Measurements from ENCODE around the gene C14orf119. TPM values are rescaled to one million over a fixed set of nuclear protein-coding genes. Genes with fewer than 3 reads are reported as not detected.

C14orf119 gene
- total and polyA plus RNA-seq, 3 donors from 2014 or later = 17.7 to 60.8 (median 26.9) TPM

DNA sequence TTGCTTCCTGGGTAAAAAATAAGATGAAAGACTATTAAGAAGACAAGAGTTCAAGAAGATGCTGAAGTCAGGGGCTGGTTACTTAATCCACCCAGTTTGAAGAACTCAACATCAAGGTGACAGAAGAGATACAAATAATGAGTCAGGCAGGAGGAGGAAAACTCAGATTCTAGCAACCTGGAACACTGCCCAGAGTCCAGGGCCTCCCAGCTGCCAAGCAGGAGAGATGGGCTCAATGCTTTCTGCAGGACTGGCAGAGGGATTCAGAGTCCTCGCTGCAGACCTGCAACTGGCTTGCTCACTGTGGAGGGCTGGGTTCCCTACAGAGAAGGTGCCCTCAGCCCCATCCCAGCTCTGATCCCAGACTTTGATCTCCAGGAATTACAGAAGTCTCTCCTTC lies 52.4 kb downstream of the C14orf119 start:
- no peak overlapping the region for H3K4me3 ChIP-seq
- WGBS, 2 donors = 64 to 88% methylated on average over 1 of the region's 1 CpG
- no peak for TF ChIP-seq POLR2A (IDR thresholded peaks at IDR 0.05)
- TF ChIP-seq, protein P1, sequence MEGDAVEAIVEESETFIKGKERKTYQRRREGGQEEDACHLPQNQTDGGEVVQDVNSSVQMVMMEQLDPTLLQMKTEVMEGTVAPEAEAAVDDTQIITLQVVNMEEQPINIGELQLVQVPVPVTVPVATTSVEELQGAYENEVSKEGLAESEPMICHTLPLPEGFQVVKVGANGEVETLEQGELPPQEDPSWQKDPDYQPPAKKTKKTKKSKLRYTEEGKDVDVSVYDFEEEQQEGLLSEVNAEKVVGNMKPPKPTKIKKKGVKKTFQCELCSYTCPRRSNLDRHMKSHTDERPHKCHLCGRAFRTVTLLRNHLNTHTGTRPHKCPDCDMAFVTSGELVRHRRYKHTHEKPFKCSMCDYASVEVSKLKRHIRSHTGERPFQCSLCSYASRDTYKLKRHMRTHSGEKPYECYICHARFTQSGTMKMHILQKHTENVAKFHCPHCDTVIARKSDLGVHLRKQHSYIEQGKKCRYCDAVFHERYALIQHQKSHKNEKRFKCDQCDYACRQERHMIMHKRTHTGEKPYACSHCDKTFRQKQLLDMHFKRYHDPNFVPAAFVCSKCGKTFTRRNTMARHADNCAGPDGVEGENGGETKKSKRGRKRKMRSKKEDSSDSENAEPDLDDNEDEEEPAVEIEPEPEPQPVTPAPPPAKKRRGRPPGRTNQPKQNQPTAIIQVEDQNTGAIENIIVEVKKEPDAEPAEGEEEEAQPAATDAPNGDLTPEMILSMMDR (IDR thresholded peaks at IDR 0.05) = no peak
- H3K27me3 ChIP-seq = no peaks in the 10 kb centered on the region
- no peaks in the 10 kb centered on the region for H3K36me3 ChIP-seq (ENCODE audit: low read depth, missing control alignments)
- intact Hi-C loops (cut with DNase I; ENCODE audit: low total_unique reads) = no loop called here
- peaks cover 39% of the 10 kb centered on the region for H3K4me1 ChIP-seq
- H3K27ac ChIP-seq = no peak overlapping the region
- DNase-seq = peak; percentile 80
- H3K9me3 ChIP-seq = no peaks in the 10 kb centered on the region

DNA sequence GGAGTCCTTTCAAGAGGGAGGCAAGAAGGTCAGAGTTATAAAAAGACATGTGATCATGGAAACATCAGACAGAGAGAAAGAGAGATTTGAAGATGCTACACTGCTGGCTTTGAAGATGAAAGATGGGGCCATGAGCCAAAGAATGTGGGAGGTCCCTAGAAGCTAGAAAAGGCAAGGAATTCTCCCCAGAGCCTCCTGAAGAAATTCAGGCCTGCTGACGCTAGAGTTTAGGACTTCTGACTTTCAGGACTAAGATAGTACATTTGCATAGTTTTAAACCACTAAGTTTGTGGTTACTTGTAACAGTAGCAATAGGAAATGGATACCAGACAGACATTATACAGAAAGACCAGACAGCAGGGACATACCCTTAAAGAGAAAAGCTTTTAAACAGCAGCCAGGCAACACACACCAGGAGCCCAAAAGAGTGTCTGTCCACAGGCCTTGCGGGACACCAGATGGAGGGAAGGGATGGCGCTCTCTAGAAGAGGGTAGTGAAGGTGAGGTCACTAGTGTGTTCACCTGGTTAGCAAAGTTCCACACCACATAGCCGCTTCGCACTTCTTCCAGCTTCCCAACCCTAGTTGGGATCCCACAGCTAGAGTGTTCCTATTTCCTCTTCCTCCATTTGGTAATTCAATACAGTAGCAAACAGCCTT lies 53.4 kb downstream of the C14orf119 start:
- H3K36me3 ChIP-seq (ENCODE audit: low read depth, missing control alignments) = no peaks in the 10 kb centered on the region
- no peak overlapping the region for H3K4me3 ChIP-seq
- intact Hi-C loops (cut with DNase I; ENCODE audit: low total_unique reads) = no loop called here
- no peak for TF ChIP-seq POLR2A (IDR thresholded peaks at IDR 0.05)
- TF ChIP-seq, protein P1 (IDR thresholded peaks at IDR 0.05) = no peak
- WGBS, 2 donors = 84 to 86% methylated on average over 5 of the region's 5 CpGs
- DNase-seq = no peak
- H3K9me3 ChIP-seq = no peaks in the 10 kb centered on the region
- peaks cover 49% of the 10 kb centered on the region for H3K4me1 ChIP-seq
- no peaks in the 10 kb centered on the region for H3K27me3 ChIP-seq
- peak overlapping the region in 1 of 2 donors; percentile 29 for H3K27ac ChIP-seq

DNA sequence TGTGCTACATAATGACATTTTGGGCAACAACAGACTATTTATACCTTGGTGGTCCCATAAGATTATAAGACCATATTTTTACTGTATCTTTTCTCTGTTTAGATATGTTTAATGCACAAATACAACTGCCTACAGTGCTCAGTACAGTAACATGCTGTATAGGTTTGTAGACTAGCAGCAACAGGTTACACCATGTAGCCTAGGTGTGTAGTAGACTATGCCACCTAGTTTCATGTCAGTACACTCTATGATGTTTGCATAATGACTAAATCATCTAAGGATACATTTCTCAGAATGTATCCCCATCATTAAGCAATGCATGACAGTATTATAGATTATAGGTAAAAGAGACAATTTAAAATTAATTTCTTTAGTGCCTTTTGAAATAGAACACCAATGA lies 54.4 kb downstream of the C14orf119 start:
- TF ChIP-seq, protein P1 (IDR thresholded peaks at IDR 0.05) = no peak
- TF ChIP-seq POLR2A (IDR thresholded peaks at IDR 0.05) = no peak
- Histone ChIP-seq H3K27ac (no peak overlapping the region), H3K4me3 (no peak overlapping the region), H3K9me3 (no peaks in the 10 kb centered on the region), H3K36me3 (ENCODE audit: low read depth, missing control alignments) (no peaks in the 10 kb centered on the region), H3K27me3 (no peaks in the 10 kb centered on the region), H3K4me1 (peaks cover 56% of the 10 kb centered on the region)
- no peak for DNase-seq
- intact Hi-C loops (cut with DNase I; ENCODE audit: low total_unique reads) = no loop called here

Other genes starting within 250 kb of the C14orf119 start
- 10 to 100 TPM; 41.3 to 67.7 TPM for gene LRP10, start 223.8 kb upstream of the C14orf119 start, total RNA-seq
- 58.2 TPM for gene LRP10, start 223.8 kb upstream of the C14orf119 start, polyA plus RNA-seq (ENCODE audit: insufficient read depth, low read depth, low replicate concordance)
- 1 to 10 TPM; 2.9 to 4.8 TPM for gene REM2, start 212.3 kb upstream of the C14orf119 start, total RNA-seq
- 2.4 TPM for gene REM2, start 212.3 kb upstream of the C14orf119 start, polyA plus RNA-seq (ENCODE audit: insufficient read depth, low read depth, low replicate concordance)
- 100 to 1,000 TPM in 1 of 2 donors, 10 to 100 TPM in 1; 93.3 to 115 TPM for gene RBM23, start 176.4 kb upstream of the C14orf119 start, total RNA-seq
- gene RBM23, start 176.4 kb upstream of the C14orf119 start, polyA plus RNA-seq (ENCODE audit: insufficient read depth, low read depth, low replicate concordance) = 73.7 TPM
- gene PRMT5, start 166.1 kb upstream of the C14orf119 start, total RNA-seq = 10 to 100 TPM; 62.4 to 76.8 TPM
- 73.9 TPM for gene PRMT5, start 166.1 kb upstream of the C14orf119 start, polyA plus RNA-seq (ENCODE audit: insufficient read depth, low read depth, low replicate concordance)
- 10 to 100 TPM; 26.4 to 30.5 TPM for gene HAUS4, start 138.4 kb upstream of the C14orf119 start, total RNA-seq
- gene HAUS4, start 138.4 kb upstream of the C14orf119 start, polyA plus RNA-seq (ENCODE audit: insufficient read depth, low read depth, low replicate concordance) = 22.4 TPM
- 10 to 100 TPM; 11.3 to 11.9 TPM for gene AJUBA, start 113.0 kb upstream of the C14orf119 start, total RNA-seq
- gene AJUBA, start 113.0 kb upstream of the C14orf119 start, polyA plus RNA-seq (ENCODE audit: insufficient read depth, low read depth, low replicate concordance) = 12.8 TPM
- 10 to 100 TPM; 12.5 to 17.5 TPM for gene C14orf93, start 85.4 kb upstream of the C14orf119 start, total RNA-seq
- 4.5 TPM for gene C14orf93, start 85.4 kb upstream of the C14orf119 start, polyA plus RNA-seq (ENCODE audit: insufficient read depth, low read depth, low replicate concordance)
- 100 to 1,000 TPM in 1 of 2 donors, 10 to 100 TPM in 1; 97.2 to 123 TPM for gene PSMB5, start 60.6 kb upstream of the C14orf119 start, total RNA-seq
- 145 TPM for gene PSMB5, start 60.6 kb upstream of the C14orf119 start, polyA plus RNA-seq (ENCODE audit: insufficient read depth, low read depth, low replicate concordance)
- gene PSMB11, start 53.3 kb upstream of the C14orf119 start, total RNA-seq = under 1 TPM; 0.12 to 0.31 TPM
- 0.20 TPM for gene PSMB11, start 53.3 kb upstream of the C14orf119 start, polyA plus RNA-seq (ENCODE audit: insufficient read depth, low read depth, low replicate concordance)
- gene CDH24, start 38.0 kb upstream of the C14orf119 start, total RNA-seq = 10 to 100 TPM; 10.2 TPM
- gene CDH24, start 38.0 kb upstream of the C14orf119 start, polyA plus RNA-seq (ENCODE audit: insufficient read depth, low read depth, low replicate concordance) = 3.9 TPM
- gene ACIN1, start 369 bp upstream of the C14orf119 start, total RNA-seq = 100 to 1,000 TPM; 209 to 216 TPM
- 151 TPM for gene ACIN1, start 369 bp upstream of the C14orf119 start, polyA plus RNA-seq (ENCODE audit: insufficient read depth, low read depth, low replicate concordance)
- not detected for gene CIROP, start 9.5 kb downstream of the C14orf119 start, total RNA-seq
- not detected for gene CIROP, start 9.5 kb downstream of the C14orf119 start, polyA plus RNA-seq (ENCODE audit: insufficient read depth, low read depth, low replicate concordance)
- under 1 TPM; 0.19 to 0.24 TPM for gene CEBPE, start 23.8 kb downstream of the C14orf119 start, total RNA-seq
- gene CEBPE, start 23.8 kb downstream of the C14orf119 start, polyA plus RNA-seq (ENCODE audit: insufficient read depth, low read depth, low replicate concordance) = not detected
- gene SLC7A8, start 88.2 kb downstream of the C14orf119 start, total RNA-seq = 10 to 100 TPM; 78.2 to 94.2 TPM
- gene SLC7A8, start 88.2 kb downstream of the C14orf119 start, polyA plus RNA-seq (ENCODE audit: insufficient read depth, low read depth, low replicate concordance) = 73.5 TPM
- 10 to 100 TPM in 1 of 2 donors, 1 to 10 TPM in 1; 5.4 to 23.2 TPM for gene RNF212B, start 142.4 kb downstream of the C14orf119 start, total RNA-seq
- 18.3 TPM for gene RNF212B, start 142.4 kb downstream of the C14orf119 start, polyA plus RNA-seq (ENCODE audit: insufficient read depth, low read depth, low replicate concordance)
- 10 to 100 TPM; 31.7 to 37.7 TPM for gene HOMEZ, start 190.6 kb downstream of the C14orf119 start, total RNA-seq
- 71.6 TPM for gene HOMEZ, start 190.6 kb downstream of the C14orf119 start, polyA plus RNA-seq (ENCODE audit: insufficient read depth, low read depth, low replicate concordance)
- gene PPP1R3E, start 207.4 kb downstream of the C14orf119 start, total RNA-seq = 10 to 100 TPM; 30.4 to 43.5 TPM
- gene PPP1R3E, start 207.4 kb downstream of the C14orf119 start, polyA plus RNA-seq (ENCODE audit: insufficient read depth, low read depth, low replicate concordance) = 39.2 TPM
- 10 to 100 TPM; 78.0 to 85.1 TPM for gene BCL2L2, start 211.3 kb downstream of the C14orf119 start, total RNA-seq
- gene BCL2L2, start 211.3 kb downstream of the C14orf119 start, polyA plus RNA-seq (ENCODE audit: insufficient read depth, low read depth, low replicate concordance) = 46.8 TPM
- 100 to 1,000 TPM; 194 TPM for gene PABPN1, start 226.0 kb downstream of the C14orf119 start, total RNA-seq
- gene PABPN1, start 226.0 kb downstream of the C14orf119 start, polyA plus RNA-seq (ENCODE audit: insufficient read depth, low read depth, low replicate concordance) = 222 TPM